Endothelial cell of umbilical vein (primary cell): Measurements from ENCODE around the gene NEMP1. TPM values are rescaled to one million over a fixed set of nuclear protein-coding genes. Genes with fewer than 3 reads are reported as not detected.
"Not testable (repeated sequence)": the region's sequence is repeated elsewhere in the genome, so short reads cannot be mapped to it uniquely, and the experiment has no call there.

Source experiments
- BruUV-seq: library from RNA; stranded (reverse); fragments of 400-500 nt; replicated peaks from 2 replicates; lab custom pipeline; 2021; lab: Mats Ljungman, UMichigan
- CTCF ChIA-PET: fragments of 300-600, 350-600 bp; sonication (Branson Sonifier 250); formaldehyde crosslinking; loops from one replicate; lab custom pipeline; 2021; ENCODE audit warnings: antibody characterized with exemption, inconsistent platforms; lab: Charles Lee
- POLR2A ChIA-PET: fragments of 300-600, 350-600 bp; sonication (Branson Sonifier 250); formaldehyde crosslinking; loops from one replicate; lab custom pipeline; 2021; ENCODE audit warnings: antibody characterized with exemption, inconsistent platforms; lab: Charles Lee
- DNase-seq: peaks from one replicate; pipeline ENCODE4 v3.0.0-alpha.2; 2011; ENCODE audit warnings: low read depth, low spot score
- FAIRE-seq: peaks from 2 replicates; lab custom pipeline; 2011; peaks lifted over from hg19 to GRCh38; lab: Jason Lieb, UNC
- H2AFZ ChIP-seq: 2 replicates; pipeline ENCODE4 v1.6.0; 2012; ENCODE audit warnings: low read depth, low read length, control low read depth, inconsistent platforms
- H3K27ac ChIP-seq: 2 replicates; pipeline ENCODE4 v1.5.1; 2011; ENCODE audit warnings: low read depth, mild to moderate bottlenecking, control low read depth, low read length, moderate library complexity; ENCODE audit not compliant: insufficient read depth
- H3K27me3 ChIP-seq, 2 experiments: 2 replicates each; pipeline versions ENCODE4 v1.6.0 to v1.6.1; 2011; ENCODE audit warnings: low read length in 2 of 2, mixed read lengths in 1 of 2; ENCODE audit not compliant: control insufficient read depth in 2 of 2, insufficient read depth in 2 of 2
- H3K36me3 ChIP-seq, 2 experiments: 2 replicates in 1 of 2; 3 replicates in 1 of 2; pipeline ENCODE4 v1.5.1; 2011; ENCODE audit warnings: low read length in 2 of 2, mild to moderate bottlenecking in 1 of 2, moderate library complexity in 1 of 2; ENCODE audit not compliant: control insufficient read depth in 2 of 2, insufficient read depth in 2 of 2; ENCODE audit errors: extremely low read depth in 1 of 2
- H3K4me1 ChIP-seq: 3 replicates; pipeline ENCODE4 v1.5.1; 2011; ENCODE audit warnings: mild to moderate bottlenecking, low read length; ENCODE audit not compliant: control insufficient read depth, insufficient read depth; ENCODE audit errors: extremely low read depth
- H3K4me2 ChIP-seq: 2 replicates; pipeline ENCODE4 v1.6.1; 2011; ENCODE audit warnings: low read length, control low read depth, mixed read lengths; ENCODE audit not compliant: insufficient read depth
- H3K4me3 ChIP-seq, 3 experiments: fragments of 200-600 bp in 1 of 3; sonication (generic), shearing (Covaris generic) in 1 of 3; replicated peaks in 1 of 3; 2 replicates each; pipeline ENCODE4 v1.5.1; 2011 to 2016; ENCODE audit warnings: control low read depth in 3 of 3, low read length in 3 of 3, mild to moderate bottlenecking in 2 of 3, inconsistent platforms in 1 of 3, low read depth in 1 of 3, moderate library complexity in 1 of 3; ENCODE audit not compliant: insufficient read depth in 1 of 3
- H3K79me2 ChIP-seq: 2 replicates; pipeline ENCODE4 v1.6.0; 2012; ENCODE audit warnings: low read length, inconsistent platforms; ENCODE audit not compliant: control insufficient read depth, insufficient read depth
- H3K9ac ChIP-seq: replicated peaks from 2 replicates; pipeline ENCODE3; 2011; ENCODE audit warnings: low read length, control low read depth; ENCODE audit not compliant: insufficient read depth; ENCODE audit errors: extremely low read depth
- H3K9me1 ChIP-seq: replicated peaks from 3 replicates; pipeline ENCODE4 v1.6.0; 2011; ENCODE audit warnings: mild to moderate bottlenecking, low read length; ENCODE audit not compliant: control insufficient read depth, insufficient read depth; ENCODE audit errors: extremely low read depth
- H3K9me3 ChIP-seq: replicated peaks from 2 replicates; pipeline ENCODE4 v1.5.1; 2012; ENCODE audit warnings: low read length, inconsistent platforms; ENCODE audit not compliant: control insufficient read depth, insufficient read depth
- H4K20me1 ChIP-seq: replicated peaks from 2 replicates; pipeline ENCODE3; 2011; ENCODE audit warnings: mild to moderate bottlenecking, low read length; ENCODE audit not compliant: control insufficient read depth, insufficient read depth; ENCODE audit errors: extremely low read depth
- FOS ChIP-seq: IDR thresholded peaks from 2 replicates; pipeline ENCODE4 v1.6.1; 2011; ENCODE audit warnings: mild to moderate bottlenecking, low read length, moderate library complexity, borderline replicate concordance; ENCODE audit not compliant: insufficient read depth
- JUN ChIP-seq: IDR thresholded peaks from 2 replicates; pipeline ENCODE4 v1.6.1; 2011; ENCODE audit warnings: borderline replicate concordance, low read depth; ENCODE audit not compliant: insufficient read length, insufficient read depth
- POLR2A ChIP-seq: IDR thresholded peaks from 2 replicates; pipeline ENCODE4 v1.6.1; 2012; ENCODE audit warnings: low read depth, mild to moderate bottlenecking, control low read depth, low read length
- dilution Hi-C: fragments of 300-500 bp; cut with MboI; formaldehyde crosslinking; loops from one replicate; pipeline ENCODE4 v1.15.0; 2019; ENCODE audit warnings: low sequenced_read_pairs; ENCODE audit not compliant: extremely low pct_ligation_motif_present
- intact Hi-C: fragments of 100-400 bp; cut with micrococcal nuclease; formaldehyde crosslinking; loops from one replicate; pipeline ENCODE4 v1.10.0; 2022
- polyA plus RNA-seq, 4 experiments: library from polyadenylated mRNA; depleted of rRNA in 3 of 4; stranded (reverse) in 3 of 4; unstranded in 1 of 4; fragments of >200 nt; gene quantifications; 2 replicates each; pipeline versions ENCODE4 v1.2.1 to v1.2.3, GENCODE V29; 2011 to 2012; ENCODE audit warnings: missing spikeins in 1 of 4
- total RNA-seq: library from RNA; stranded (reverse); gene quantifications from 2 replicates; pipeline ENCODE4 v1.2.3, GENCODE V29; 2021
- TF ChIP-seq, protein P1 (sequence below), 2 donors: IDR thresholded peaks; 1 replicate in 1 of 2; 2 replicates in 1 of 2; pipeline ENCODE4 v1.5.1; 2011; ENCODE audit warnings: low read length in 2 of 2, mild to moderate bottlenecking in 2 of 2, moderate library complexity in 2 of 2, control low read depth in 1 of 2, inconsistent platforms in 1 of 2, low read depth in 1 of 2; ENCODE audit not compliant: insufficient read depth in 1 of 2; ENCODE audit errors: extremely low read depth in 1 of 2

The NEMP1 gene
- total and polyA plus RNA-seq, 2 donors (not counting 3 experiments of a cell fraction or from before 2014, with no cell fraction given) = 10.8 to 21.5 TPM

DNA sequence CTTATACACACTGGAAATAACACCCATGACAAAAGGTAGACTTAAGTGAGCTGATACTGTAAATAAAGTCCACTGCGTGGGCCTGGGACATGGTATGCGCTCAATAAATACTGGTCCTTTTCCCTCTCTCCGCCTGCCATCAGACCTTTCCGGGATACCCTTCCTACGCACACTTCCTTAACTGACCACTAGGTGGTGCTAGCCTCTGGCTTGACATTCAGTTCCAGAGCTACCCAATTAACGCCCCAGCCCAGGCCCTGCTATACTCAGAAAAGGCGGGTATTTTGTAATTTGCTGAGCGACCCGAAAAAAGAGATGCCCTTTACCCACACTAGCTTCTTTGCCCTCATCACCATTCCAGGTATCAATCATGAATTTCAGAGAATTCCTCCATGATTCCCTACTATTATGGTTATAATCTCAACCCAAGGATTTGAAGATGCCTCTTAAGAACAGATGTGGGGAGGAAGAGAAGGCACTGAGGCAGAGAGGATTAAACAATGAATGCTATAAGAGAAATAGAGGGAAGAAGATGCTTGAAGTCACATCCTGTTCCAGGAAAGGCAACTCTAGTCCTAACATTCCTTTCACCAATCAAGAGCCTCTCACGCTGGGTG lies 45.8 kb upstream of the NEMP1 start:
- no peaks in the 10 kb centered on the region for H3K79me2 ChIP-seq
- no peak overlapping the region for H3K4me2 ChIP-seq
- DNase-seq (peak; percentile 65), FAIRE-seq (peak; percentile 96)
- H3K9me1 ChIP-seq = no peaks in the 10 kb centered on the region
- BruUV-seq = no TSS peak
- ChIA-PET CTCF (interaction anchor here (0.6 to 18.0 kb wide), 28 partner anchors 9 to 440 kb away, joined by 3 to 429 read pairs (median 4); partner anchors contain the start of genes NEMP1 and STAT6), POLR2A (no interaction called here)
- H3K36me3 ChIP-seq = no peaks in the 10 kb centered on the region
- H3K4me3 ChIP-seq = no peak overlapping the region
- H2AFZ ChIP-seq = no peak overlapping the region
- no peak overlapping the region for H3K27ac ChIP-seq
- no peak overlapping the region for H3K9ac ChIP-seq
- peaks cover 4% of the 10 kb centered on the region for H3K4me1 ChIP-seq
- dilution Hi-C loops (loop anchor here (5.0 kb wide), 1 partner anchor 48 kb away; no protein-coding TSS in a partner anchor), intact Hi-C loops (loop anchor here (1.0 kb wide), 2 partner anchors 49 to 59 kb away; no protein-coding TSS in a partner anchor)
- no peak for TF ChIP-seq POLR2A
- TF ChIP-seq, protein P1, sequence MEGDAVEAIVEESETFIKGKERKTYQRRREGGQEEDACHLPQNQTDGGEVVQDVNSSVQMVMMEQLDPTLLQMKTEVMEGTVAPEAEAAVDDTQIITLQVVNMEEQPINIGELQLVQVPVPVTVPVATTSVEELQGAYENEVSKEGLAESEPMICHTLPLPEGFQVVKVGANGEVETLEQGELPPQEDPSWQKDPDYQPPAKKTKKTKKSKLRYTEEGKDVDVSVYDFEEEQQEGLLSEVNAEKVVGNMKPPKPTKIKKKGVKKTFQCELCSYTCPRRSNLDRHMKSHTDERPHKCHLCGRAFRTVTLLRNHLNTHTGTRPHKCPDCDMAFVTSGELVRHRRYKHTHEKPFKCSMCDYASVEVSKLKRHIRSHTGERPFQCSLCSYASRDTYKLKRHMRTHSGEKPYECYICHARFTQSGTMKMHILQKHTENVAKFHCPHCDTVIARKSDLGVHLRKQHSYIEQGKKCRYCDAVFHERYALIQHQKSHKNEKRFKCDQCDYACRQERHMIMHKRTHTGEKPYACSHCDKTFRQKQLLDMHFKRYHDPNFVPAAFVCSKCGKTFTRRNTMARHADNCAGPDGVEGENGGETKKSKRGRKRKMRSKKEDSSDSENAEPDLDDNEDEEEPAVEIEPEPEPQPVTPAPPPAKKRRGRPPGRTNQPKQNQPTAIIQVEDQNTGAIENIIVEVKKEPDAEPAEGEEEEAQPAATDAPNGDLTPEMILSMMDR (IDR thresholded peaks at IDR 0.05; ENCODE audit: extremely low read depth in 1 of 2, insufficient read depth in 1 of 2, low read depth in 1 of 2, low read length in 2 of 2) = peak; percentile 90 to 93
- no peaks in the 10 kb centered on the region for H3K9me3 ChIP-seq
- H4K20me1 ChIP-seq = no peaks in the 10 kb centered on the region
- peaks cover 17 to 32% of the 10 kb centered on the region in 2 experiments for H3K27me3 ChIP-seq

DNA sequence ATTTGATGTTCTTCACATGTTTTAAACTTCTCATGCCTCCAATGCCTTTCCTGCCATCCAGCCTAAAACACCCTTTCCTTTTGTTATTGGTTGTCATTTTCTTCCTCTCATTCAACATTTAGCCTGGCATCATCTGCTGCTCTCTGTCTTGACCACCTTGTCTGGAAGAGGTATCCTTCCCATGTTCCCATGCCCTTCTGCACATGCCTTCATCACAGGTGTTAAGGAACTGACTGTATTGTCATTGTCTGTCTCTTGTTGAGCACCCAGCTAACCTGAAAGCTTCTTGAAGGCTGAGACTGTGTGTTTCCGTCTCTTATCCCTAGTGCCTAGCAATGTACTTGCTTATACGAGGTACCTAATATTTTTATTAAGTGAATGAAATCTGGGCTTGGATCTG lies 45.2 kb upstream of the NEMP1 start:
- ChIA-PET POLR2A (no interaction called here), CTCF (interaction anchor here (0.9 to 18.0 kb wide), 24 partner anchors 8 to 440 kb away, joined by 3 to 429 read pairs (median 4); partner anchors contain the start of genes NEMP1, SHMT2 and STAT6)
- Histone ChIP-seq H3K79me2 (no peaks in the 10 kb centered on the region), H3K4me2 (no peak overlapping the region), H3K9me1 (no peaks in the 10 kb centered on the region), H2AFZ (no peak overlapping the region), H3K4me3 (no peak overlapping the region), H3K4me1 (peaks cover 4% of the 10 kb centered on the region), H3K27ac (no peak overlapping the region), H3K9me3 (no peaks in the 10 kb centered on the region), H3K9ac (no peak overlapping the region), H3K36me3 (no peaks in the 10 kb centered on the region), H4K20me1 (no peaks in the 10 kb centered on the region), H3K27me3 (peaks cover 17 to 31% of the 10 kb centered on the region in 2 experiments)
- intact Hi-C loops = loop anchor here (1.0 kb wide), 2 partner anchors 49 to 59 kb away; no protein-coding TSS in a partner anchor
- FAIRE-seq (no peak), DNase-seq (no peak)
- TF ChIP-seq JUN (no peak), FOS (no peak), POLR2A (no peak)
- BruUV-seq = no TSS peak
- dilution Hi-C loops = loop anchor here (5.0 kb wide), 1 partner anchor 48 kb away; no protein-coding TSS in a partner anchor

DNA sequence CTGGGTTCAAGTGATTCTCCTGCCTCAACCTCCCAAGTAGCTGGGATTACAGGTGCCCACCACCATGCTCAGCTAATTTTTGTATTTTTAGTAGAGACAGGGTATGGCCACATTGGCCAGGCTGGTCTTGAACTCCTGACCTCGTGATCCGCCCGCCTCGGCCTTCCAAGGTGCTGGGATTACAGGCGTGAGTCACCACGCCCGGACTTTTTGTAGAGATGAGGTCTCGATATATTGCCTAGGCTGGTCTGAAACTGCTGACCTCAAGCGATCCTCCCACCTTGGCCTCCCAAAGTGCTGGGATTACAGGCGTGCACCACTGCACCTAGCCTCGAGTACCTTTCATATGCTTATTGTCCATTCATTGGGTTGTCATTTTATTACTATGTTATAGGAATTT lies 42.1 kb upstream of the NEMP1 start:
- H3K9me1 ChIP-seq, POLR2A ChIA-PET, H3K27ac ChIP-seq, H3K79me2 ChIP-seq, H3K9ac ChIP-seq, H3K4me2 ChIP-seq, H2AFZ ChIP-seq, FAIRE-seq, H3K9me3 ChIP-seq, BruUV-seq, H4K20me1 ChIP-seq, H3K4me1 ChIP-seq, H3K4me3 ChIP-seq, H3K36me3 ChIP-seq, intact Hi-C loops, DNase-seq: not testable (repeated sequence)
- dilution Hi-C loops = loop anchor here (5.0 kb wide), 1 partner anchor 52 kb away; no protein-coding TSS in a partner anchor
- CTCF ChIA-PET = interaction anchor here (0.9 to 18.0 kb wide), 6 partner anchors 9 to 122 kb away, joined by 3 to 429 read pairs (median 32); partner anchors contain the start of gene STAT6
- H3K27me3 ChIP-seq = peaks cover 10 to 15% of the 10 kb centered on the region in 2 experiments
